Measurements from ENCODE around the gene CFAP410.

The CFAP410 gene

DNA sequence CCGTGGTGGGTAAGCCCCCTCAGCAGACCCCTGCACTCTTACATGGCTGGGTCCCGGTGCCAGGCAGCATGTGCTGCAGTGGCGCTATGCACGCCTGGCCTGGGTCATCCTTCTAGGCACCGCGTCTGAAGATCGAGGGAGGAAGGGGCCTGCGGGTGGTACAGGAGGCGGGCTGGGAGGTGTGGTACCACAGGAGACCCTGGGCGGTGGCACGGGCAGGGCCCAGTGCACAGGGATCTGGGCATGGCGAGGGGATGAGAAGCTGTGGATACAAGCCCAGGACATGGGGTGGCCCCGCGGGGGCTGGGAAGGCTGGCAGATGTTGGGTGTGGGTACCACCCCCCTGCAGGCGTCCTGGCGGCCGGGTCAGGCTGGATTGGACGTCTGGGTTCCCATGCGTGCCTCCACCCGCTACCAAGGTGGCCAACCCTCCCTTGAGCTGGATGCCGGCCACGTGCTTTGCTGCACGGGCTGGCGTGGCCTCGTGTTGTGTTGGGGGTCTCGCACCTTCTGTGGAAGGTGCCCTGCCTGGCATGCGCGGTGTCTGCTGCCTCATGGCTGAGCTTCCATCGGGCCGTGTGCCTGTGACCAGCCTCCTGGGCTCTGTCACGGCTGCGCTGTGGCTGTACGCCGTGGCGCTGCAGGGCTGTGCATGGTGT lies 19.7 kb downstream of the CFAP410 start:
- DNase-seq: no peak
- H3K4me1 ChIP-seq (ENCODE audit: control insufficient read depth in 1 of 2, insufficient read depth in 2 of 2, low read length in 2 of 2): no peaks in the 10 kb centered on the region
- no peak overlapping the region for H3K4ac ChIP-seq (ENCODE audit: low read depth, low read length)
- H3K27ac ChIP-seq (ENCODE audit: low read depth, low read length): no peak overlapping the region
- H3K4me2 ChIP-seq (ENCODE audit: low read length): no peak overlapping the region
- no CpG with 5 or more reads among the region's 35 CpGs for WGBS (ENCODE audit: extremely low coverage, insufficient coverage, insufficient read length)
- H3K79me2 ChIP-seq (ENCODE audit: control insufficient read depth, insufficient read depth, low read length, poor library complexity): no peaks in the 10 kb centered on the region
- H2BK5ac ChIP-seq (ENCODE audit: low read depth, low read length, poor library complexity): no peak overlapping the region
- H4K12ac ChIP-seq (ENCODE audit: low read depth, low read length): no peak overlapping the region
- no peak overlapping the region for H2AFZ ChIP-seq (ENCODE audit: insufficient read depth, low read length, poor library complexity)
- no peaks in the 10 kb centered on the region for H3K27me3 ChIP-seq (ENCODE audit: insufficient read depth, low read length)
- no peaks in the 10 kb centered on the region for H3K79me1 ChIP-seq (ENCODE audit: low read length)
- peaks cover 79 to 87% of the 10 kb centered on the region in 2 experiments for H3K36me3 ChIP-seq (ENCODE audit: control insufficient read depth in 1 of 2, insufficient read depth in 2 of 2, low read length in 2 of 2)
- H2BK120ac ChIP-seq (ENCODE audit: insufficient read depth, low read length, poor library complexity): no peak overlapping the region
- H3K9ac ChIP-seq (ENCODE audit: low read length): no peak overlapping the region
- H4K91ac ChIP-seq (ENCODE audit: low read depth, low read length): no peak overlapping the region
- peaks cover 13% of the 10 kb centered on the region for H3K9me3 ChIP-seq (ENCODE audit: insufficient read depth, low read depth, low read length)
- no peak overlapping the region for H3K18ac ChIP-seq (ENCODE audit: low read length)
- H2AK5ac ChIP-seq (ENCODE audit: low read length): no peak overlapping the region
- no peak overlapping the region for H3K14ac ChIP-seq (ENCODE audit: low read length)
- no peak overlapping the region for H3K23ac ChIP-seq (ENCODE audit: low read length)
- no peak overlapping the region for H4K8ac ChIP-seq (ENCODE audit: low read depth, low read length)
- H3K4me3 ChIP-seq (ENCODE audit: low read depth, low read length): no peak overlapping the region
- H2BK12ac ChIP-seq (ENCODE audit: low read length): no peak overlapping the region

DNA sequence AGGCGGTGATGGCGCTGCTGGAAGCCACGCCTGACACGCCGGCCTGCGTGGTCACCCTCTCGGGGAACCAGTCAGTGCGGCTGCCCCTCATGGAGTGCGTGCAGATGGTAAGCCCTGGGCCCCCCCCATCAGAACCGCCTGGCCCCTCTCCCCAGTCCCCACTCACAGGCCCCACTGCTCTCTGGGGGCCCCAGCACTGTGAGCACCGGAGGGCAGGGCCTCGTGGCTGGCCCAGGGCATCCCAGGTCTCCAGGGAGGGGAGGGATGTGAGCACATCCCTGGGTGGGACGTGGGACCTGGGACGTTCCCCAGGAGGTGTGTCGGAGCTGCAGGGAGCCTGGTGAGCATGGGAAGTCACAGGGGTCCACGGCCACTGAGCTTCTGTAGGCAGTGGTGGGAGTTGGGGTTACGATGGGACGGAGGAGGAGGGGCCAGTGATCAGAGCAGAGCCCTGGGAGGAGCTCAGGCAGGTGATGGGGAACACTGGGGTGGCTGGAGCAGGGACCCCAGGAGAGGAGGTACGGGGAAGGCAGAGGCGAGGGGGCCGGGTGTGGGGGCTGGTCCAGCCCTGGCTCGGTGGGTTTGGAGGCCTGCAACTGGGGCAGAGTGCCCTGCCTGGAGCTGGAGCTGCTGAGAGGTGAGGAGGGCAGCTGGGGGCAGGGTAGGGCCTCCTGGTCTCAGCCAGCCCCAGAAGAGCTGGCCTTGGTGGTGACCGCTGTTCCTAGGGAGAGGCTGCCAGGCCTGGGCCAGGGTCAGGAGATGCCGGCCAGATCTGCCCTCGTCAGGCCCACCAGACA lies 20.5 kb downstream of the CFAP410 start:
- Histone ChIP-seq H4K12ac (ENCODE audit: low read depth, low read length) (no peak overlapping the region), H3K79me1 (ENCODE audit: low read length) (no peaks in the 10 kb centered on the region), H3K23ac (ENCODE audit: low read length) (no peak overlapping the region), H3K4me1 (ENCODE audit: control insufficient read depth in 1 of 2, insufficient read depth in 2 of 2, low read length in 2 of 2) (no peaks in the 10 kb centered on the region), H3K79me2 (ENCODE audit: control insufficient read depth, insufficient read depth, low read length, poor library complexity) (no peaks in the 10 kb centered on the region), H2AK5ac (ENCODE audit: low read length) (no peak overlapping the region), H3K27me3 (ENCODE audit: insufficient read depth, low read length) (no peaks in the 10 kb centered on the region), H4K8ac (ENCODE audit: low read depth, low read length) (no peak overlapping the region), H3K4me2 (ENCODE audit: low read length) (no peak overlapping the region), H3K36me3 (ENCODE audit: control insufficient read depth in 1 of 2, insufficient read depth in 2 of 2, low read length in 2 of 2) (peaks cover 77 to 86% of the 10 kb centered on the region in 2 experiments), H2BK12ac (ENCODE audit: low read length) (no peak overlapping the region), H3K27ac (ENCODE audit: low read depth, low read length) (no peak overlapping the region), H3K9ac (ENCODE audit: low read length) (no peak overlapping the region), H3K18ac (ENCODE audit: low read length) (no peak overlapping the region), H2BK120ac (ENCODE audit: insufficient read depth, low read length, poor library complexity) (no peak overlapping the region), H3K9me3 (ENCODE audit: insufficient read depth, low read depth, low read length) (peaks cover 12% of the 10 kb centered on the region), H2BK5ac (ENCODE audit: low read depth, low read length, poor library complexity) (no peak overlapping the region), H3K4me3 (ENCODE audit: low read depth, low read length) (no peak overlapping the region), H4K91ac (ENCODE audit: low read depth, low read length) (no peak overlapping the region), H3K14ac (ENCODE audit: low read length) (no peak overlapping the region), H2AFZ (ENCODE audit: insufficient read depth, low read length, poor library complexity) (no peak overlapping the region), H3K4ac (ENCODE audit: low read depth, low read length) (no peak overlapping the region)
- WGBS (ENCODE audit: extremely low coverage, insufficient coverage, insufficient read length): no CpG with 5 or more reads among the region's 25 CpGs
- DNase-seq: no peak

DNA sequence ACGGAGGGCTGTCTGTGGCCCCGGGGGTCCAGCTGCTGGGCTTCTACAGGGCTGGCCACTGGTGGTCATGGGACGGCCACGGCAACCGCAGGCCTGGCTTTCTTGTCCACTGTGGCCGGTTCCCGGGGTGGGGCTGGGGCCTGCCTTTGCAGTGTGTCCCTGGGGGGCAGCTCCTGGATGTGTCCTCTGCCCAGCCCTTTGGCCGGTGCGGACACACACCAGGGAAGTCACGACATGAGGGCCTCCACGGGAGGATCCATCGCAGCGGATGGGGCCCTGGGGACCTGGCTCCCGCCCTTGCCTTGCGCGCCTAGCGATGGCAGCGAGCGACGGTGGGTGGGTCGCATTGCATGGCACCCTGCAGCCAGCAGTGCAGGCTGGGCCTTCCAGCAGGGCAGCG lies 21.3 kb downstream of the CFAP410 start:
- Histone ChIP-seq H2BK120ac (ENCODE audit: insufficient read depth, low read length, poor library complexity) (no peak overlapping the region), H3K4me1 (ENCODE audit: control insufficient read depth in 1 of 2, insufficient read depth in 2 of 2, low read length in 2 of 2) (no peaks in the 10 kb centered on the region)

DNA sequence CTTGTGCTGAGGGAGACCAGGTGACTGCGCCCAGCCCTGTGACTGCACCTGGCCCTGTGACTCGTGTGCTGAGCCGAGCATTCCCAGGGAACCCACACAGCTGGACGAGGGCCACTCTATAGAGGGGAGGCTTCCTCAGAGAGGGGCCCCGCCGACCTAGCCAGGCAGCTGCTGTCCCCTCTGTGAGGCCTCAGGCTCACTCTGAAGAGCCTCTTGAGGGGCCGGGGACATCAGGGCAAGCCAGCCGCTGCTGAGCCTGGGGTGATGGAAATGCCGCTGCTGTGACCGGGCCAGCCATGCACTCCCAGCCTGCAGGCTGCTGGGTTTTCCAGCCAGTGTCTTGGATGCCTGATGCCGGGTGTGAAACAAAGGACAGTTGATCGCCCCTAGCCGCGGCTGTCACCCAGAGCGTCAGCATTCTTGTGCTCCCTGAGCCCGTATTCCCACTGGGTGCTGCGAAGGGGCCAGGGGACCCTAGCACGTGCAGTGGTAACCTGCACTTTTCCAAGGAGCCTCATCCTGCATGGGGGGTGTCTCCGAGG lies 21.9 kb downstream of the CFAP410 start:
- WGBS (ENCODE audit: extremely low coverage, insufficient coverage, insufficient read length): no CpG with 5 or more reads among the region's 19 CpGs
- H3K4me2 ChIP-seq (ENCODE audit: low read length): no peak overlapping the region

More for the DNA sequence above, 21.3 kb downstream of the CFAP410 start:
- no peaks in the 10 kb centered on the region for H3K27me3 ChIP-seq (ENCODE audit: insufficient read depth, low read length)
- no CpG with 5 or more reads among the region's 22 CpGs for WGBS (ENCODE audit: extremely low coverage, insufficient coverage, insufficient read length)
- no peak overlapping the region for H3K27ac ChIP-seq (ENCODE audit: low read depth, low read length)
- no peak overlapping the region for H3K9ac ChIP-seq (ENCODE audit: low read length)
- no peak overlapping the region for H2BK12ac ChIP-seq (ENCODE audit: low read length)
- H3K14ac ChIP-seq (ENCODE audit: low read length): no peak overlapping the region
- no peak overlapping the region for H2AFZ ChIP-seq (ENCODE audit: insufficient read depth, low read length, poor library complexity)
- H3K18ac ChIP-seq (ENCODE audit: low read length): no peak overlapping the region
- H3K79me2 ChIP-seq (ENCODE audit: control insufficient read depth, insufficient read depth, low read length, poor library complexity): no peaks in the 10 kb centered on the region
- peak overlapping the region; percentile 23 for H3K4me3 ChIP-seq (ENCODE audit: low read depth, low read length)
- no peak overlapping the region for H3K4ac ChIP-seq (ENCODE audit: low read depth, low read length)
- no peak overlapping the region for H3K4me2 ChIP-seq (ENCODE audit: low read length)
- no peak for DNase-seq
- no peak overlapping the region for H2BK5ac ChIP-seq (ENCODE audit: low read depth, low read length, poor library complexity)
- no peak overlapping the region for H4K12ac ChIP-seq (ENCODE audit: low read depth, low read length)
- H3K9me3 ChIP-seq (ENCODE audit: insufficient read depth, low read depth, low read length): peaks cover 12% of the 10 kb centered on the region
- no peak overlapping the region for H3K23ac ChIP-seq (ENCODE audit: low read length)
- H3K79me1 ChIP-seq (ENCODE audit: low read length): no peaks in the 10 kb centered on the region
- H3K36me3 ChIP-seq (ENCODE audit: control insufficient read depth in 1 of 2, insufficient read depth in 2 of 2, low read length in 2 of 2): peaks cover 80 to 89% of the 10 kb centered on the region in 2 experiments
- H4K8ac ChIP-seq (ENCODE audit: low read depth, low read length): no peak overlapping the region
- no peak overlapping the region for H4K91ac ChIP-seq (ENCODE audit: low read depth, low read length)
- H2AK5ac ChIP-seq (ENCODE audit: low read length): no peak overlapping the region

More for the DNA sequence above, 21.9 kb downstream of the CFAP410 start:
- H4K12ac ChIP-seq (ENCODE audit: low read depth, low read length): no peak overlapping the region
- H3K79me2 ChIP-seq (ENCODE audit: control insufficient read depth, insufficient read depth, low read length, poor library complexity): no peaks in the 10 kb centered on the region
- H3K4me1 ChIP-seq (ENCODE audit: control insufficient read depth in 1 of 2, insufficient read depth in 2 of 2, low read length in 2 of 2): no peaks in the 10 kb centered on the region
- no peak overlapping the region for H3K14ac ChIP-seq (ENCODE audit: low read length)
- peaks cover 80 to 89% of the 10 kb centered on the region in 2 experiments for H3K36me3 ChIP-seq (ENCODE audit: control insufficient read depth in 1 of 2, insufficient read depth in 2 of 2, low read length in 2 of 2)
- no peak overlapping the region for H3K18ac ChIP-seq (ENCODE audit: low read length)
- H2BK12ac ChIP-seq (ENCODE audit: low read length): no peak overlapping the region
- no peak overlapping the region for H2BK120ac ChIP-seq (ENCODE audit: insufficient read depth, low read length, poor library complexity)
- H3K4ac ChIP-seq (ENCODE audit: low read depth, low read length): no peak overlapping the region
- no peak overlapping the region for H3K9ac ChIP-seq (ENCODE audit: low read length)
- no peak overlapping the region for H4K8ac ChIP-seq (ENCODE audit: low read depth, low read length)
- H3K9me3 ChIP-seq (ENCODE audit: insufficient read depth, low read depth, low read length): peaks cover 12% of the 10 kb centered on the region
- H3K4me3 ChIP-seq (ENCODE audit: low read depth, low read length): no peak overlapping the region
- no peak overlapping the region for H2AFZ ChIP-seq (ENCODE audit: insufficient read depth, low read length, poor library complexity)
- H2BK5ac ChIP-seq (ENCODE audit: low read depth, low read length, poor library complexity): no peak overlapping the region
- no peaks in the 10 kb centered on the region for H3K27me3 ChIP-seq (ENCODE audit: insufficient read depth, low read length)
- no peak overlapping the region for H4K91ac ChIP-seq (ENCODE audit: low read depth, low read length)
- H3K27ac ChIP-seq (ENCODE audit: low read depth, low read length): no peak overlapping the region
- H3K23ac ChIP-seq (ENCODE audit: low read length): no peak overlapping the region
- DNase-seq: no peak
- H2AK5ac ChIP-seq (ENCODE audit: low read length): no peak overlapping the region
- H3K79me1 ChIP-seq (ENCODE audit: low read length): no peaks in the 10 kb centered on the region

Measured in trophoblast cell (in vitro differentiated cells and primary cell).